Loucy (cell line): ENCODE data around the gene OGDHL.

Experiments used
- EZH2phosphoT487 ChIP-seq: fragments of 200-600 bp; IDR thresholded peaks from 2 replicates; pipeline ENCODE4 v1.6.1; 2018; ENCODE audit warnings: antibody characterized with exemption, mild to moderate bottlenecking, moderate library complexity, borderline replicate concordance
- TF ChIP-seq, protein P1 (sequence below): fragments of 200-600 bp; sonication (generic); conservative IDR thresholded peaks from 2 replicates; pipeline ENCODE4 v1.5.1; 2014; ENCODE audit warnings: mild to moderate bottlenecking, antibody characterized with exemption, low read length

DNA sequence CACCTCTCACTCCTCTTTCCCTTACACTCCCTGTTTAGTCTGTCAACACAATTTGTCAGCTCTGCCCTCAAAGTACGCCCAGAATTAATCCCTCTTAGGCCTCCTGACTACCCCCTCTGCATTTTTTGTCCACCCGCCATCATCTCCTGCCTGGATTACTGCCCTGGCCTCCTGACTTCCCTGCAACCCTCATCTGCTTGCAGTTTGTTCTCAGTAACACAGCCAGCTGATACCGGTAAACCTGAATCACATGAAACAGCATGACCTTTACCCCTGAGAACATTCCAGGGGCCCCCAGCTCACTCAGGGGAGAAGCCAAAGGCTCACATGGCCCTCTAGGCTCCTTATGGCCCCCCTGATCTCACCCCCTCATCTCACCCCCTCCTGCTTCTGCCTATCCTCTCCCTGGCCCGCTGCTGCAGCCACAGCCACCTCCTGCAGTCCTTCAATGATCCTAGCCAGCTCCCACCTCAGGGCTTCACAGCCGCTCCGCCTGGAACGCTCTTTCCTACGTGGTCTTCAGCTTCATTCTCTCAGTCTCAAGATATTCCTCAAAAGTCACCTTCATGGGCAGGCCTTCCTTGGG lies 73.8 kb downstream of the OGDHL start:
- TF ChIP-seq, protein P1, sequence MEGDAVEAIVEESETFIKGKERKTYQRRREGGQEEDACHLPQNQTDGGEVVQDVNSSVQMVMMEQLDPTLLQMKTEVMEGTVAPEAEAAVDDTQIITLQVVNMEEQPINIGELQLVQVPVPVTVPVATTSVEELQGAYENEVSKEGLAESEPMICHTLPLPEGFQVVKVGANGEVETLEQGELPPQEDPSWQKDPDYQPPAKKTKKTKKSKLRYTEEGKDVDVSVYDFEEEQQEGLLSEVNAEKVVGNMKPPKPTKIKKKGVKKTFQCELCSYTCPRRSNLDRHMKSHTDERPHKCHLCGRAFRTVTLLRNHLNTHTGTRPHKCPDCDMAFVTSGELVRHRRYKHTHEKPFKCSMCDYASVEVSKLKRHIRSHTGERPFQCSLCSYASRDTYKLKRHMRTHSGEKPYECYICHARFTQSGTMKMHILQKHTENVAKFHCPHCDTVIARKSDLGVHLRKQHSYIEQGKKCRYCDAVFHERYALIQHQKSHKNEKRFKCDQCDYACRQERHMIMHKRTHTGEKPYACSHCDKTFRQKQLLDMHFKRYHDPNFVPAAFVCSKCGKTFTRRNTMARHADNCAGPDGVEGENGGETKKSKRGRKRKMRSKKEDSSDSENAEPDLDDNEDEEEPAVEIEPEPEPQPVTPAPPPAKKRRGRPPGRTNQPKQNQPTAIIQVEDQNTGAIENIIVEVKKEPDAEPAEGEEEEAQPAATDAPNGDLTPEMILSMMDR = no peak
- no peak for TF ChIP-seq EZH2phosphoT487
